AG09319 (cell line): ENCODE measurements around the gene ARRDC4.

ENCODE experiments used
- DNase-seq: peaks from one replicate; pipeline ENCODE4 v3.0.0-alpha.2; 2010; ENCODE audit warnings: low read depth; ENCODE audit errors: extremely low read depth
- CTCF ChIP-seq: IDR thresholded peaks from 2 replicates; pipeline ENCODE4 v1.5.1; 2011; ENCODE audit warnings: low read depth, mild to moderate bottlenecking, inconsistent platforms, low read length, moderate library complexity

ARRDC4 gene

GRCh38 chr15:98005659-98006058, 45.2 kb downstream of the ARRDC4 start:
- TF ChIP-seq CTCF: no peak

GRCh38 chr15:98009169-98009568, 48.7 kb downstream of the ARRDC4 start:
- DNase-seq: no peak
- TF ChIP-seq CTCF: no peak

More at GRCh38 chr15:98005659-98006058, 45.2 kb downstream of the ARRDC4 start:
- DNase-seq: no peak

GRCh38 chr15:98009971-98010370, 49.5 kb downstream of the ARRDC4 start:
- no peak for DNase-seq
- no peak for TF ChIP-seq CTCF

- DNase-seq: no peak
- no peak for TF ChIP-seq CTCF
These were observed 51.9 kb downstream of the ARRDC4 start for GRCh38 chr15:98012354-98012753.

GRCh38 chr15:98013631-98014030, 53.1 kb downstream of the ARRDC4 start:
- DNase-seq: no peak
- TF ChIP-seq CTCF: no peak

GRCh38 chr15:98017150-98017964, 56.9 kb downstream of the ARRDC4 start:
- DNase-seq: no peak
- no peak for TF ChIP-seq CTCF

GRCh38 chr15:98018761-98019351, 58.4 kb downstream of the ARRDC4 start:
- DNase-seq: no peak
- TF ChIP-seq CTCF: no peak
